Heart left ventricle (tissue), 16 donors: ENCODE results near the gene BTRC. TPM values are rescaled to one million over a fixed set of nuclear protein-coding genes. Genes with fewer than 3 reads are reported as not detected.

Experiments
- ATAC-seq, 4 donors: fragments of 200-7000 bp; cut with Tn5 transposase; one replicate each; pipeline ENCODE4 v1.9.1; 2020 to 2022; ENCODE audit warnings: moderate library complexity in 4 of 4, mild to moderate bottlenecking in 3 of 4, moderate number of reproducible peaks in 1 of 4
- DNase-seq, 5 donors: peaks; one replicate each; pipeline ENCODE4 v3.0.0-alpha.2; 2020
- H3K27ac ChIP-seq, 12 donors: fragments of 200-600 bp; sonication (generic) in 4 of 12; one replicate each; pipeline versions ENCODE4 v1.5.0 to v1.8.0; 2016 to 2022; ENCODE audit warnings: mild to moderate bottlenecking in 2 of 12
- H3K27me3 ChIP-seq, 9 donors: fragments of 200-600 bp; sonication (generic) in 2 of 9; one replicate each; pipeline versions ENCODE4 v1.5.1 to v1.8.0; 2016 to 2022; ENCODE audit warnings: mild to moderate bottlenecking in 3 of 9
- H3K36me3 ChIP-seq, 9 donors: fragments of 200-600 bp; sonication (generic) in 2 of 9; one replicate each; pipeline versions ENCODE4 v1.5.0 to v1.8.0; 2018 to 2022; ENCODE audit warnings: mild to moderate bottlenecking in 2 of 9
- H3K4me1 ChIP-seq, 12 donors: fragments of 200-600 bp; sonication (generic) in 4 of 12; one replicate each; pipeline versions ENCODE4 v1.5.0 to v1.8.0; 2016 to 2022; ENCODE audit warnings: mild to moderate bottlenecking in 3 of 12
- H3K4me3 ChIP-seq, 12 donors: fragments of 200-600 bp; sonication (generic) in 4 of 12; one replicate each; pipeline versions ENCODE4 v1.5.0 to v1.8.0; 2017 to 2022; ENCODE audit warnings: mild to moderate bottlenecking in 9 of 12, moderate library complexity in 4 of 12
- H3K9me3 ChIP-seq, 12 donors: fragments of 200-600 bp; sonication (generic) in 4 of 12; one replicate each; pipeline versions ENCODE4 v1.5.0 to v1.8.0; 2016 to 2022; ENCODE audit warnings: mild to moderate bottlenecking in 1 of 12
- POLR2A ChIP-seq, 2 donors: fragments of 450-650 bp; IDR thresholded peaks; one replicate each; pipeline ENCODE4 v1.6.1; 2017; ENCODE audit warnings: antibody characterized with exemption in 2 of 2, mild to moderate bottlenecking in 2 of 2, moderate library complexity in 2 of 2
- WGBS, 4 donors: extraction: QIAGEN DNeasy Blood & Tissue Kit in 2 of 4; methylation state at CpG; one replicate each; pipeline versions ENCODE4 v1.1.5 to v1.1.7; 2013 to 2018; 5-methylcytosine and 5-hydroxymethylcytosine counted together
- intact Hi-C, 10 donors: fragments of 100-400 bp; cut with DNase I; formaldehyde crosslinking; loops; one replicate each; pipeline versions ENCODE4 v1.11.1 to v1.14.2; 2022
- polyA plus RNA-seq, 2 donors: library from polyadenylated mRNA; stranded (reverse); fragments of 200-250 nt; gene quantifications; one replicate each; pipeline ENCODE4 v1.2.3, GENCODE V29; 2013
- total RNA-seq, 9 donors: library from RNA; depleted of rRNA in 2 of 9; stranded (reverse); fragments of >200 nt in 2 of 9; fragmentation: NEBNext Ultra II Directional in 3 of 9; extraction: Animal tissue kit (Norgen Biotek cat#: 25700) in 3 of 9; gene quantifications; one replicate each; pipeline versions ENCODE4 v1.1.0 to v1.2.4, GENCODE V29; 2016 to 2023
- TF ChIP-seq, protein P1 (sequence below), 12 donors: fragments of 200-600 bp; sonication (generic) in 4 of 12; IDR thresholded peaks; one replicate each; pipeline versions ENCODE4 v1.5.0 to v1.8.0; 2018 to 2022; ENCODE audit warnings: antibody characterized with exemption in 12 of 12, mild to moderate bottlenecking in 5 of 12
- donor health status: ischemic (EF 13 %, LVEDD 7.1; RV severe dilation, severe dysfunction).
- donor health status: healthy with polysubstance abuse.
- donor health status: DM: no; HTN: yes; CAD: no.
- donor health status: DM: no; HTN: no; CAD: no.
- donor health status: ischemic (EF 25% LVEDD 6.9; RV normal size, moderate dysfunction).
- donor health status: ischemic (EF 25% LVEDD 5.7; RV mildly dilated, moderate dysfunction).
- donor health status: healthy.
- donor health status: DM: yes; HTN: yes; CAD: no.
- donor health status: ischemic (EF 35%, LVEDD 5.7; RV mildly dilated, moderate dysfunction).
- donor health status: nonischemic (EF 11% LVEDD 7.7; RV severe dilation, severe dysfunction).
- donor health status: DM: yes; HTN: yes; CAD: no.
- donor health status: PGD.
- donor health status: ischemic (EF 29% LVEDD 5.4; RV normal size, mild dysfunction).
- donor health status: nonischemic (EF 23%, LVEDD 6.1; RV moderate dilation, normal function).

Gene BTRC
- total and polyA plus RNA-seq, 11 donors, result 10.7 to 53.5 (median 32.1) TPM

DNA sequence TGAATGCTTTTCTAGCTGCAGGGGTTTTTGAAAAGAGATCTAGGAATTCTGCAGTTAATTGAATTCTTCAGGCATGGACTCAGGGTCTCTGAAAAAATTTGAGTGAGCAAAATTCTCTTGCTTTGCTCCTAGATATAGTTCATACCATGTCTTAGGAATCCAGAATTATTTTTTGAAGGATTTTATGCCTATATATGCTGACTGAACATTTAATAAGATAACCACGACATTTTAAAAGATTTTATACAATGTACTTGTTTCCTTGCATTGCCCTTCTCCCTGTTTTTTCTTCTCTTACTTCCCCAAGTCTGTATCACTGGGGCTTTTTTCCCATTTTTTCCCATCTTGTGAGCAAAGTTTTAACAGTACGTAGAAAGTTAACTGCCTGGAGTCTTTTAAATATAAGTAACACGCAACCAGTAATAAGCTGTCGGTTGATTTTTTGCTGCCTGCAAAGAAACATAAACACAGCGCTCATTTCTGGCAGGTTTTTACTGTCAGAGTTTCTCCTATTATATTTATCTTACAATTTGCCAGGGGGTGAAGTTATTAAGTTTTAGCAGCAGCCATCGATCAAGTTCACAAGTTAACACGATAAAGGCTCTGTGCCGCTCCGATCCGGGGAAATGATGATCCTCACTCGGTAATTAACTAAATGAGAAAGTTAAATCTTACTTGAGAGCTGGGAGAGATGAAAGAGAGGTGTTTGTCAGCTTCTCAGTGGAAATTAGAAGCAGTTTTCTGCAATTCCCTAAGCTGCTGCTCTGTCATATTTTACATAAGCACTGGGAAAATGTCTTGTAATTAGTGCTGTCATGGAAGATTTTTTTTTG is 153.1 kb downstream of the BTRC start:
- no peak for TF ChIP-seq POLR2A (IDR thresholded peaks at IDR 0.05)
- TF ChIP-seq, protein P1, sequence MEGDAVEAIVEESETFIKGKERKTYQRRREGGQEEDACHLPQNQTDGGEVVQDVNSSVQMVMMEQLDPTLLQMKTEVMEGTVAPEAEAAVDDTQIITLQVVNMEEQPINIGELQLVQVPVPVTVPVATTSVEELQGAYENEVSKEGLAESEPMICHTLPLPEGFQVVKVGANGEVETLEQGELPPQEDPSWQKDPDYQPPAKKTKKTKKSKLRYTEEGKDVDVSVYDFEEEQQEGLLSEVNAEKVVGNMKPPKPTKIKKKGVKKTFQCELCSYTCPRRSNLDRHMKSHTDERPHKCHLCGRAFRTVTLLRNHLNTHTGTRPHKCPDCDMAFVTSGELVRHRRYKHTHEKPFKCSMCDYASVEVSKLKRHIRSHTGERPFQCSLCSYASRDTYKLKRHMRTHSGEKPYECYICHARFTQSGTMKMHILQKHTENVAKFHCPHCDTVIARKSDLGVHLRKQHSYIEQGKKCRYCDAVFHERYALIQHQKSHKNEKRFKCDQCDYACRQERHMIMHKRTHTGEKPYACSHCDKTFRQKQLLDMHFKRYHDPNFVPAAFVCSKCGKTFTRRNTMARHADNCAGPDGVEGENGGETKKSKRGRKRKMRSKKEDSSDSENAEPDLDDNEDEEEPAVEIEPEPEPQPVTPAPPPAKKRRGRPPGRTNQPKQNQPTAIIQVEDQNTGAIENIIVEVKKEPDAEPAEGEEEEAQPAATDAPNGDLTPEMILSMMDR (IDR thresholded peaks at IDR 0.05), result no peak
- intact Hi-C loops, result no loop called here
- no peaks in the 10 kb centered on the region for H3K9me3 ChIP-seq

DNA sequence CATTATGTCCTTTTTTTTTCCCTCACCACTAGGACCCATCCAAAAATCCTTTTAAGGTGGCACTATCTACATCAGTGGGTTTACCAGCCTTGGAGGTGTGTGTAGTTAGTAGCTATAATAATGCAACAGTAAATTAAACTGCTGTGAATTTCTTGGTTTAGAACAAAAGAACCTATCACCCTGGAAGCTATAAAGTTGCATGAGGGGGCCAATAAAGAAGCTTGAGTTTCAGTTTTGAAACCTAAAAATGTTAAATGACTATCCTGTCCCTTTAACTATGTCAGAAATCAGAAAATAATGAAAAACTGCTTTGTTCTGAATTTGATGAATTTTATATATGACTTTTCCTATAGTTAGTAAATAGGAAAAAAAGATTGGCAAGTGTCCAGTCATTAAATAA is 153.9 kb downstream of the BTRC start:
- Histone ChIP-seq H3K9me3 (peaks cover 0 to 1% (median 0%) of the 10 kb centered on the region in 12 donors), H3K27ac (no peak overlapping the region), H3K4me1 (peaks cover 0 to 7% (median 0%) of the 10 kb centered on the region in 12 donors), H3K27me3 (no peaks in the 10 kb centered on the region), H3K36me3 (no peaks in the 10 kb centered on the region), H3K4me3 (no peak overlapping the region)
- intact Hi-C loops, result no loop called here
- no peak for ATAC-seq
- TF ChIP-seq, protein P1 (IDR thresholded peaks at IDR 0.05), result no peak
- TF ChIP-seq POLR2A (IDR thresholded peaks at IDR 0.05), result no peak
- no peak for DNase-seq

More for the DNA sequence above, 153.1 kb downstream of the BTRC start:
- H3K27me3 ChIP-seq, result no peaks in the 10 kb centered on the region
- no peak overlapping the region for H3K4me3 ChIP-seq
- DNase-seq (no peak), ATAC-seq (no peak)
- H3K27ac ChIP-seq, result no peak overlapping the region
- 90 to 93% (median 91%) methylated on average over 11 of the region's 11 CpGs for WGBS, 4 donors
- no peaks in the 10 kb centered on the region for H3K4me1 ChIP-seq
- no peaks in the 10 kb centered on the region for H3K36me3 ChIP-seq

DNA sequence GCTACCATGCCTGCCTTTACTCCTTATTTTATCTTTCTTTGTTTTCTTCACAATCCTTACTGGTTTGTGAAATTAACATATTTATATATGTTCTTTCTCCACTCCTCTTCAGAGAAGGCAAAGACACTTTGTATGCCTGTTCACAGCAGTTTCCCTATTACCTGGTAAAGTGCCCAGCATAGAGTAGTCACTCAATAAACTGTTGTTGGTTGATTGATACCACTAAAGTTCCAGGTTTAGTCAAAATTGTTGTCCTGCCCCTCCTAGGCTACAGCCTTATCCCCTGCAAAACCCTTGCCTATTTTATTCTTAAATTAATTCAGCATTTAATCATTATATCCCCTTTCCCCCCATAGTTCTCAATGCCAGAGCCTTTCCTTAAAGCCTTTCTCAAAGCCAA is 158.0 kb downstream of the BTRC start:
- Histone ChIP-seq H3K4me3 (no peak overlapping the region), H3K36me3 (peaks cover 0 to 5% (median 0%) of the 10 kb centered on the region in 9 donors), H3K27me3 (no peaks in the 10 kb centered on the region), H3K9me3 (peaks cover 0 to 15% (median 0%) of the 10 kb centered on the region in 12 donors), H3K4me1 (peaks cover 0 to 8% (median 0%) of the 10 kb centered on the region in 12 donors), H3K27ac (no peak overlapping the region)
- DNase-seq (no peak), ATAC-seq (no peak)
- intact Hi-C loops, result no loop called here
- TF ChIP-seq POLR2A (IDR thresholded peaks at IDR 0.05), result no peak
- TF ChIP-seq, protein P1 (IDR thresholded peaks at IDR 0.05), result no peak

DNA sequence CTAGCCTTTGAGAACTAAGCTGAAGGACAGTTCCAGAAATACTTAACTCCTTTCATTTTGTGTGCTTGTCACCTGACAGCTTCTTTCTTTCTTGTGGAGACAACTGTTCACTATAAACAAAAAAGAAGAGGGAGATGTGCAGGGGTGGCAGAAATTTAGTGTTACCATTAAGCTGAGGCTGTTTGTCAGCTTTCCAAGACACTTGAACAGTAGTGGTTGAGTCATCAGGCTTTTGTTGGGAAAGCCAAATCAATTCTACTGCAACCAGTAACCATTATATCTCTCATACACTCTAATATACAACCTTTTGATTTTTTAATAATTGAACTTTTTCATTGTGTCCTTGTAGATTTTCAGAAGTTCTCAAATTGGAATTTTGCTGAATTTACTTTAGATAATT is 158.8 kb downstream of the BTRC start:
- ATAC-seq (peak in 2 of 4 donors; percentile 32 to 48), DNase-seq (no peak)
- peaks cover 0 to 5% (median 0%) of the 10 kb centered on the region in 9 donors for H3K36me3 ChIP-seq
- TF ChIP-seq, protein P1 (IDR thresholded peaks at IDR 0.05), result no peak
- TF ChIP-seq POLR2A (IDR thresholded peaks at IDR 0.05), result no peak
- H3K27me3 ChIP-seq, result no peaks in the 10 kb centered on the region
- peaks cover 0 to 8% (median 0%) of the 10 kb centered on the region in 12 donors for H3K4me1 ChIP-seq
- H3K27ac ChIP-seq, result no peak overlapping the region
- intact Hi-C loops, result no loop called here
- H3K9me3 ChIP-seq, result peaks cover 0 to 15% (median 0%) of the 10 kb centered on the region in 12 donors
- H3K4me3 ChIP-seq, result no peak overlapping the region
